ENCODE data around the gene TNFSF4. TPM values are rescaled to one million over a fixed set of nuclear protein-coding genes. Genes with fewer than 3 reads are reported as not detected.
"Not testable (repeated sequence)": the region's sequence is repeated elsewhere in the genome, so short reads cannot be mapped to it uniquely, and the experiment has no call there.

The TNFSF4 gene
- total RNA-seq, 1 donor from 2014 or later, result 3.3 TPM

GRCh38 chr1:173240609-173241008 lies 33.5 kb upstream of the TNFSF4 start:
- H2AFZ ChIP-seq (ENCODE audit: low read depth, low read length), result no peak overlapping the region
- no peak overlapping the region for H3K4me2 ChIP-seq (ENCODE audit: low read length)
- Mint-ChIP-seq H3K9me3 (ENCODE audit: unreplicated experiment) (peaks cover 16% of the 10 kb centered on the region), H3K4me1 (ENCODE audit: low read depth, unreplicated experiment) (peaks cover 3% of the 10 kb centered on the region), H3K36me3 (ENCODE audit: low read depth, unreplicated experiment) (peaks cover 3% of the 10 kb centered on the region), H3K4me3 (ENCODE audit: unreplicated experiment) (no peak overlapping the region), H3K27ac (ENCODE audit: unreplicated experiment) (no peak overlapping the region), H3K27me3 (ENCODE audit: low read depth, unreplicated experiment) (no peaks in the 10 kb centered on the region)
- no peak overlapping the region for H3K27ac ChIP-seq (ENCODE audit: low read depth, low read length)
- no peaks in the 10 kb centered on the region for H4K20me1 ChIP-seq (ENCODE audit: insufficient read depth, low read length)
- TF ChIP-seq EZH2 (IDR thresholded peaks at IDR 0.05; ENCODE audit: insufficient read depth, low read length) (no peak), CTCF (IDR thresholded peaks at IDR 0.05; ENCODE audit: insufficient read depth, low read depth, low read length) (no peak)
- no peaks in the 10 kb centered on the region for H3K27me3 ChIP-seq (ENCODE audit: insufficient read depth, low read length)
- no peak overlapping the region for H3K4me3 ChIP-seq (ENCODE audit: insufficient read depth, low read depth, low read length)
- H3K9me3 ChIP-seq (ENCODE audit: insufficient read depth, low read depth, low read length), result no peaks in the 10 kb centered on the region
- DNase-seq (ENCODE audit: low read depth), result no peak
- no peaks in the 10 kb centered on the region for H3K79me2 ChIP-seq (ENCODE audit: insufficient read depth, low read length)
- FAIRE-seq, result no peak
- no peaks in the 10 kb centered on the region for H3K36me3 ChIP-seq (ENCODE audit: insufficient read depth, low read length)
- no peaks in the 10 kb centered on the region for H3K4me1 ChIP-seq (ENCODE audit: insufficient read depth, low read length)
- H3K9ac ChIP-seq (ENCODE audit: low read length), result no peak overlapping the region

GRCh38 chr1:173239058-173239457 lies 31.9 kb upstream of the TNFSF4 start:
- no peak for TF ChIP-seq CTCF (IDR thresholded peaks at IDR 0.05; ENCODE audit: insufficient read depth, low read depth, low read length)
- no peak for TF ChIP-seq EZH2 (IDR thresholded peaks at IDR 0.05; ENCODE audit: insufficient read depth, low read length)
- no peak overlapping the region for H3K4me3 Mint-ChIP-seq (ENCODE audit: unreplicated experiment)
- Histone ChIP-seq H3K27ac (ENCODE audit: low read depth, low read length) (no peak overlapping the region), H3K4me3 (ENCODE audit: insufficient read depth, low read depth, low read length) (no peak overlapping the region), H2AFZ (ENCODE audit: low read depth, low read length) (no peak overlapping the region), H3K27me3 (ENCODE audit: insufficient read depth, low read length) (no peaks in the 10 kb centered on the region), H3K4me1 (ENCODE audit: insufficient read depth, low read length) (no peaks in the 10 kb centered on the region), H3K9me3 (ENCODE audit: insufficient read depth, low read depth, low read length) (no peaks in the 10 kb centered on the region), H3K79me2 (ENCODE audit: insufficient read depth, low read length) (no peaks in the 10 kb centered on the region), H3K4me2 (ENCODE audit: low read length) (no peak overlapping the region), H4K20me1 (ENCODE audit: insufficient read depth, low read length) (no peaks in the 10 kb centered on the region), H3K9ac (ENCODE audit: low read length) (no peak overlapping the region), H3K36me3 (ENCODE audit: insufficient read depth, low read length) (no peaks in the 10 kb centered on the region)
- H3K27ac Mint-ChIP-seq (ENCODE audit: unreplicated experiment), result no peak overlapping the region
- H3K36me3 Mint-ChIP-seq (ENCODE audit: low read depth, unreplicated experiment), result peaks cover 3% of the 10 kb centered on the region
- peaks cover 18% of the 10 kb centered on the region for H3K9me3 Mint-ChIP-seq (ENCODE audit: unreplicated experiment)
- H3K27me3 Mint-ChIP-seq (ENCODE audit: low read depth, unreplicated experiment), result no peaks in the 10 kb centered on the region
- FAIRE-seq, result no peak
- no peak for DNase-seq (ENCODE audit: low read depth)
- peaks cover 3% of the 10 kb centered on the region for H3K4me1 Mint-ChIP-seq (ENCODE audit: low read depth, unreplicated experiment)

GRCh38 chr1:173234899-173235298 lies 27.8 kb upstream of the TNFSF4 start:
- no peaks in the 10 kb centered on the region for H3K79me2 ChIP-seq (ENCODE audit: insufficient read depth, low read length)
- no peak overlapping the region for H2AFZ ChIP-seq (ENCODE audit: low read depth, low read length)
- no peaks in the 10 kb centered on the region for H4K20me1 ChIP-seq (ENCODE audit: insufficient read depth, low read length)
- no peaks in the 10 kb centered on the region for H3K36me3 ChIP-seq (ENCODE audit: insufficient read depth, low read length)
- no peak for TF ChIP-seq EZH2 (IDR thresholded peaks at IDR 0.05; ENCODE audit: insufficient read depth, low read length)
- TF ChIP-seq CTCF (IDR thresholded peaks at IDR 0.05; ENCODE audit: insufficient read depth, low read depth, low read length), result no peak
- no peak overlapping the region for H3K4me3 ChIP-seq (ENCODE audit: insufficient read depth, low read depth, low read length)
- peaks cover 3% of the 10 kb centered on the region for H3K36me3 Mint-ChIP-seq (ENCODE audit: low read depth, unreplicated experiment)
- H3K9ac ChIP-seq (ENCODE audit: low read length), result no peak overlapping the region
- no peaks in the 10 kb centered on the region for H3K4me1 Mint-ChIP-seq (ENCODE audit: low read depth, unreplicated experiment)
- no peak overlapping the region for H3K27ac Mint-ChIP-seq (ENCODE audit: unreplicated experiment)
- FAIRE-seq (no peak), DNase-seq (ENCODE audit: low read depth) (no peak)
- no peaks in the 10 kb centered on the region for H3K4me1 ChIP-seq (ENCODE audit: insufficient read depth, low read length)
- no peaks in the 10 kb centered on the region for H3K9me3 ChIP-seq (ENCODE audit: insufficient read depth, low read depth, low read length)
- H3K4me3 Mint-ChIP-seq (ENCODE audit: unreplicated experiment), result no peak overlapping the region
- no peaks in the 10 kb centered on the region for H3K27me3 ChIP-seq (ENCODE audit: insufficient read depth, low read length)
- H3K9me3 Mint-ChIP-seq (ENCODE audit: unreplicated experiment), result peaks cover 7% of the 10 kb centered on the region
- H3K27me3 Mint-ChIP-seq (ENCODE audit: low read depth, unreplicated experiment), result no peaks in the 10 kb centered on the region
- H3K27ac ChIP-seq (ENCODE audit: low read depth, low read length), result no peak overlapping the region
- H3K4me2 ChIP-seq (ENCODE audit: low read length), result no peak overlapping the region

GRCh38 chr1:173234434-173234833 lies 27.3 kb upstream of the TNFSF4 start:
- not testable (repeated sequence) for H3K4me3 ChIP-seq (ENCODE audit: insufficient read depth, low read depth, low read length); H3K4me3 Mint-ChIP-seq (ENCODE audit: unreplicated experiment); H3K9ac ChIP-seq (ENCODE audit: low read length); H3K27me3 Mint-ChIP-seq (ENCODE audit: low read depth, unreplicated experiment); H3K4me2 ChIP-seq (ENCODE audit: low read length); H3K36me3 ChIP-seq (ENCODE audit: insufficient read depth, low read length); H4K20me1 ChIP-seq (ENCODE audit: insufficient read depth, low read length); H3K27me3 ChIP-seq (ENCODE audit: insufficient read depth, low read length); H3K79me2 ChIP-seq (ENCODE audit: insufficient read depth, low read length); H3K9me3 ChIP-seq (ENCODE audit: insufficient read depth, low read depth, low read length); H3K36me3 Mint-ChIP-seq (ENCODE audit: low read depth, unreplicated experiment); H3K4me1 ChIP-seq (ENCODE audit: insufficient read depth, low read length); H2AFZ ChIP-seq (ENCODE audit: low read depth, low read length); H3K4me1 Mint-ChIP-seq (ENCODE audit: low read depth, unreplicated experiment); FAIRE-seq; H3K27ac ChIP-seq (ENCODE audit: low read depth, low read length); DNase-seq (ENCODE audit: low read depth); H3K27ac Mint-ChIP-seq (ENCODE audit: unreplicated experiment)
- H3K9me3 Mint-ChIP-seq (ENCODE audit: unreplicated experiment), result peaks cover 10% of the 10 kb centered on the region
